Activated CD4-positive, alpha-beta T cell treated with anti-CD3 and anti-CD28 coated beads, Interleukin-2, amount 50 U/mL, for 16 hours (primary cell): Measurements from ENCODE around the gene ZDHHC8.

Source experiments
- DNase-seq: peaks from one replicate; pipeline ENCODE4 v3.0.0-alpha.2; 2020

ZDHHC8 gene

DNA sequence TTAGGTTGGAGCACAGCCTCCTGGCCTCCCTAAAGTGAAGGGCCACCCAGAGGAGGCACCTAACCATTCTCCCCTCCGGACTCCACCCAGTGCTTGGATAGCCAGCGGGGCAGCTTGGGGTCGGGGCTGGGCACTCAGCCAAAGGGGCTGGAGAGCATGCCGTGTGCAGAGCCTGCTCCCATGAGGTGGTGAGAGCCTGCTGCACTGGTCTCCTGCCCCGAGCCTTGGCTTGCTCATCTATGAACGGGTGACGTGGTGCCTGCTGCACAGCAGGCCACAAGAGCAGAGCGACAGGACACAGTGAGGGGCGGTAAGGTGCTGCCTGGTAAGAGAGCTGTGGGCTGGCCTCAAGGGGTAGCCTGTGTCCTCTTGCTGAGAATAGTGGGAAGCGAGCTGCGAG lies 33.3 kb downstream of the ZDHHC8 start:
- DNase-seq: no peak

DNA sequence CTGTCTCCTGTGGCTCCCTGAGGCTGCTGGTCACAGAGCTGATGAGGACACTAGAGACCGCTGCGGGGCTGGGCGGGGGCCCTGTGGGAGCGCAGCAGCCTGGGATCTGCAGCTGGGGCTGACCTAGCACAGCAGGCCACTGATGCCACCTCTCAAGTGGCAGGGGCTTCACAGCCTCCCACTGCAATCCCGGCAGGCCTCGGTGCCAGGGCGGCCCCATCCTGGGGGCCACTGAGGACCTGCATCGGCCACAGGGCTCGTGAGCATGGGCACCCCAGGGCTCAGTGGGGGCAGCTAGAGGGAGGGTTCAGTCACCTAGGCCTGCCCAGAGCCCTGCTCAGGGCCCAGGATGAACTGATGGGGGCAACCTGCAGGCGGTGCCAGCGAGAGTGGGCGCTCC lies 33.8 kb downstream of the ZDHHC8 start:
- DNase-seq: no peak

DNA sequence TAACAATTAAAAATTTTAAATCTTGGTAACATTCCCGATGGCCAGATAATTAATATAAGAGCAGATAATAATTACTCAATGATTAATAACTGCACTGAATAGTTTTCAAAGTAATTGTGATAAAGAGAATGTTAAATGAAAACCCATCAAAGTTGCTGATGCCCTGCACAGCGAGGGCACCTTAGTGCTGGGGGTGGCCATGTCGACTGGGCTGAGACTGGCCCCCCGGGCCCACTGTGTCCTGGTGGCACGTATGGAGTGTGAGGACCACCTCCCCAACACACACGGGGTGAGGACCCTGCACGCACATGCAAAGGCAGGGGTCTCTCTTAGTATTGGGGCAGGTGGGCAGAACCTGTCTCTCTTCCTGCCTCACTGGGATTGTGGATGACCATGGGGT lies 34.3 kb downstream of the ZDHHC8 start:
- no peak for DNase-seq

DNA sequence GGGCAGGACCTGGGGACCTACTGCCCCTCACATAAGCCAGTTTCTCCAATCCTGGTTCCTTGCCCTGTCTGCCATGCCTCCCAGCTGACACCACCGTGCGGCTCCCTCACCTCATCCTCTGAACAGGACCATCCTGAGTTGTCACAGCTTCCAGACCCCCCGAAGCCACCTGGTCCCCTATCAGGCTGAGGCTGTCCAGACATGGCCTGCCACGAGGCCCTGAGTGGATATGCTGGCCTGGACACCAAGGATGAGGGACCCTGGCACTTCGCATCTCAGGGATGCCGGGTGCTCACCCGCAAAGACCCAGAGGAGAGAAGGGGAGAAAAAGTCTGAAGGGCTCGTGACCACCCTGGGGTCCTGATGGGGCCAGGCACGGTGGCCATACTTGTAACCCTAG lies 35.1 kb downstream of the ZDHHC8 start:
- DNase-seq: no peak

DNA sequence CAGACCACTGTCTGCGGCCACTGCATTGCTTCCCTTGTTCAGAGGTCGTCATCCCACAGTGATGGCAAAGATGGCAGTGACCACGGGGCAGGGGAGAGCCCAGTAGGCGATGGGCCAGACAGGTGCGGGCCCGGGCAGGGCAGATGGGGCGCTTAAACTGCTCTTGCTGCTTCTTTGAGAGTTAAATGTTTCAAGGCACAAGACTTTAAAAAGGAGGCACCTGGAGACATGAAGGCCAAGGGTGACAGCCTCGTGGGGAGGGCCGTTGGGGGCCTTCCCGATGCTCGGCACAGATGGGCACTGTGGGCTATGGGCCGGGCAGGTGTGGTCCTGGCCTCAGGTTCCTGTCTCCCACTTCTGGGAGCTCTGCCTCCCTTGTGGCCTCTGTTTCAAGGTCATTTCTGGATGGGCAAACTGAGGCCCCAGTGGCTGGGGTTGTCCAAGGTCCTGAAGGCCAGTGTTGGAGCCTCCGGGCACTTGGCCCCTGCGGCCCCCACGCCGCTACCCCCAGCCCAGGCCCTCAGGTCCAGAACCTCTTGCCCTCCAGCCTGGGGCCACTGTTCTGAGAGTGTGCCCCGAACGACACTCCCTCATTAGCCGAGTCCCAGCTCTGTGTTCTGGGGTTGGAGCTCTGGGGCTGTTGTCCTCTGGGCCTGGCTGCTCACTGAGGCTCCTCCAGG lies 36.2 kb downstream of the ZDHHC8 start:
- DNase-seq: no peak

DNA sequence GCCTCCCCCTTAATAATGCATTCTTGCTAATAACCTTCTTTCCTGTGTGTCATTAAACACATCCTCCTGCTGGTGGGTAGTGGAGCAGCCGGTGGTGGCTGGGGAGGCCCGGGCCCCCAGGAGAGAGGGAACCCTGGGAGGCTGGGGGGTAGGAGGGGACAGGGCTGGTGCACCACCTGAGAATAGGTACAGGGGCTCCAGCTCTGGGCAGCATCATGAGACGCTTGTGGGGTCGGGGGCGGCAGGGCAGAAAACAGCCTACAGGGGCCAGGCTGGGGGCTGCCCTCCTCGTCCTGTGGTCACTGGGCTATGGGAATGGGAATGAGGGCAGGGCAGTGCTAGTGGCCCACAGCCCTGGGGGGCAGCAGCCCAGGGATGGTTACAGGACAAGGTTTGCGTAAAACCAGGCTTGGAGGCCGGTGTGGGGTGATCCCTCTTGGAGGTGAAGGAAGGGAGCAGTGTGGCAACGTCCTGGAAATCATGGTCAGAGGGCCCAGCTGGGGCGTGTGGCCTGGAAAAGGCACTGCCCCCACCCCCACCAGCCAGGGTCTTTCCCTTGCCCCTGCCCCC lies 37.7 kb downstream of the ZDHHC8 start:
- no peak for DNase-seq

DNA sequence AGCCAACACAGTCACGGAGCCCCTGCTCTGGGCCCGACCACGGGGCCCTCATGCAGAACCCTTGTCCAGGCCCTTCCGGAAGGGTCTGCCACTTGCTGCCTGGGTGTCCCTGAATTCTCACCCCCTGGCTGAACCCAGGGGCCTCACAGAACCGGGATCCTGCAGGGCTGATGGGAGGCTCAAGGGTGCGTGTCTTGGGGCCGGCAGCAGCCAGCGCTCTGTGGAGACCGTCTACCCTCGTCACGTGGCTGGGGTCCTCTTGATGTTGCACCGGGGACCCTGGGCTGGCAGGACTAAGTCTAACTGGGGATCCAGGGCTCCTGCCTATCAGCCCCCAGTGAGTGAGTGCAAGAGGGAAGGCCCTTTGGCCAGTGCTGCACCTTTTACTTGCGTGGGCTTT lies 38.6 kb downstream of the ZDHHC8 start:
- DNase-seq: no peak

DNA sequence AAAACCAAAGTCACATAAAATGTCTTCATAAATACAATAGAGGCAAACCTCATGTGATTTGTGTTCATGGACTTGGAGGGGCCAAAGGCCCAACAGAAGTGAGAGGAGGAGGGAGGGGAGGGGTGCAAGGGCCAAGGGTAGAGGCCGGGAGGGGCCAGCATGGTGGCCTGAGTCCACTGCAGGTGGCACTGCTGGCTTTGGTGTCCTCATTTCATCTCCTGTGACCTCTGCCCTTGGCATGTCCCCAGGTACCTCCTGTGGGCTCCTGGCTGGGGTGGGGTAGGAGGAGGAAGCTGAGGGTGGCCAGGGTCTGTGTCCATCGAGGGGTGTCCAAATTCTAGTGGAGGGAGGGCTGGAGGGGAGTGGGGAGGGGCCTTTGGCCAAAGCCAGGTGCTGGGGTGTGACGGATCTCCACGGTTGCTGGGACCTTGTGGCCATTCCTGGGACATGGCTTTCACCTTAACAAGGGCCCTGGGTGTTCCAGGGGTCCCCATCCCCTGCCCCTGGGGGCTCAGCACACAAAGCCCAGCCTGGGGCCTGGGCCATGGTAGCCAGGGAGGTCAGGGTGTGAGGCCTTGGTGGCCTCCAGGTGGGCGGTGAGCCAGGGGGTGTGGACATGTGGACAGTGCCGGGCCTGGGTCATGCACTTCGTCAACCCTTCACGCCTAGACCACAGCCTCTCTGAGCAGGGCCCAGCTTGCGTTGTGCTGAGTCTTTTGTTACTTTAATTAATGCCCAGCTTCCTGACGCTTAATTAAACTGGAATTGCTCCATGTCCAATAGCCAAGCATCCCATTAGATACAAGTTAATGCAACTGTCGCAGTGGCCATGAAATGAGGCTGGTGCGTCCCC lies 39.9 kb downstream of the ZDHHC8 start:
- no peak for DNase-seq

DNA sequence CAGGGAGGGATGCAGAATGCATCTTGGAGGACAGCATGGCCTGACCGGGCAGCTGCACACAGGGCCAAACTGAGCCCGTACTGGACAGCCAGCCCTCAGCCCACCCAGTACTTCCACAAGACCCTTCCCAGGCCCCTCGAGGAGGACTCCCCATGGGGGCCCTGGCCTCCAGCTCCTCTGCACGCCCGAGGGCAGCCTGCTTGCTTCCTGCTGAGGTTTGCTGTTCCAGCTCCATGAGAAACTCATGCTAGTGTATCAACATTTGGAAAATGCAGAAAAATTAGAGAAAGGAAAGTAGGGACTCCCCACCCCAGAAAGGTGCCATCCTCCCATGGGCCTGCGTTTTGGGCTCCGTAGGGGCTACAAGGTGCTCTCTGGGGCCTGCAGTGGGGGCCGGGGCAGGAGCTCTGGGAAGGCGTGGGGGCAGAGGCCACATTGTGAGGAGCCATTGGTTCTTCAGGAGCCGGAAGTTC lies 40.6 kb downstream of the ZDHHC8 start:
- no peak for DNase-seq

DNA sequence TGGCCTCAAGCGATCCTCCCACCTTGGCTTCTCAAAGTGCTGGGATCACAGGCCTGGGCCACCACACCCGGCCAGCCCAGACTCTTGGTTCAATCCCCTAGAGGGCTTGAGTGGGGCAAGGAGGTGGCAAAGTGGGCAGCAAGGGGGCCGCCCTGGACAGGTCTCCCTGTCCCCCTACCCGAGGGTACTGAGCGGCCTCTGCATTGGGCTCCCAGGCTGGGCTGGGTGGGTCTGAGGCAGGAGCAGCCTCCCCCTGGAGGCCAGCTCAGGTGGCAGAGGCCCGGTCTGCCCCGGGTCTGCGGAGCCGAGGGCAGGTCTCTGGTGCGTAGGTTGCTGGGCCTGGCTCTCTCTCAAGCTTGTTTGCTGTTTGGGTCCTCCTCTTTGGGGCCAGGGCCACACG lies 41.6 kb downstream of the ZDHHC8 start:
- no peak for DNase-seq

DNA sequence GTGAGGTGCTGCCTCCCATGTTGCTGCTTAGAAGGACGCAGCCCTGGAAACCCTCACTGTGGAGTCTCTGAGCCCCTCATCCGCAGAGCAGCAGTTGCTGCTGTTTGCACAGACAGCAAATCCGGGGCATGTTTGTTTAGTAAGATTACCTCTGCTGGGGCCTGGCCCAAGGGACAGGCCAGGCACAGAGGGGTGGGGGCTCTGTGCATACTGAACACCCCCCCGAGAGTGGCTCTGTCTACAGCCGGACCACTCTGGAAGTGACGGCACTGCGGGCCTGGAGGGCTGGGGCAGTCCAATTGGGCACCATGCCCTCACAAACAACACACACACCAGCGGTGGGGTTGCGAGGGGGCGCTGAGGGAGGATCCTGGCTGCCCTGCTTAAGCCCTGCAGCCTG lies 42.2 kb downstream of the ZDHHC8 start:
- no peak for DNase-seq

DNA sequence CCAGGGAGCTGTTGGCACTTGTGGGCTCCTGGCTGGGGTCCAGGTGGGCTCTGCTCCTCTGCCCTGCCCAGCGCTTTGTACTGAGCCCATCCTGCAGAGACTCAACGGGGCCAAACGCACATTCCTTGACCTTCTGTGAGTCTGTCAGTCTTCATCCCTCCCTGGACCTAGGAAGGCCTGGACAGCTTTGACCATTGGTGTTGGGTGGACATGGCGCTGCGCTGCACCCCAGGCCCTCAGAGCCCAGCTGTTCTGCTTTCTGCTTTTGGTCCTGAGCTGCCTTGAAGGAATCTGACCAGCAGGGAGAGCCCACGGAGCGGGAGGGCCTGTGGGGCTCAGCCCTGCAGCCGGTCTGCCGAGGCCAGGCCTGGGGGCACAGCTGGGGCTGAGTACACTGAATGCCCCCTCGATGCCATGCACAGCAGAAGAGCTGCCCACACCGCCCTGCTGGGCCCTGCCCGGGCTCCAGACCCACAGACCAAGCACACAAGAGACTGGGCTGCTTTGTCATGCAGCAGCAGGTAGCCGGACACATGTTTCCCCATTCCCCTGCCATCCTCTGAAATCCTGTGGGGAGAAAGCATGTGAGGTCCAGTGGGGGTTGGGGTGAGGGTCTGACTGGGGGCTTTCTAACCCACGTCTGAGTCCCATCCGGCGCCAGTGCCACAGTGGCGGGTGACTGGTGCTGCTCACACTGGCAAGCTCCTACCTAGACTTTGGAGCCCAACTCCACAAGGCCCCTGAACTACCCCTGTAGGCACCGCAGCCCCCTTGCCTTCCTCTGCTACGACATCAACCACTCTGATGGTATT lies 43.4 kb downstream of the ZDHHC8 start:
- DNase-seq: no peak

DNA sequence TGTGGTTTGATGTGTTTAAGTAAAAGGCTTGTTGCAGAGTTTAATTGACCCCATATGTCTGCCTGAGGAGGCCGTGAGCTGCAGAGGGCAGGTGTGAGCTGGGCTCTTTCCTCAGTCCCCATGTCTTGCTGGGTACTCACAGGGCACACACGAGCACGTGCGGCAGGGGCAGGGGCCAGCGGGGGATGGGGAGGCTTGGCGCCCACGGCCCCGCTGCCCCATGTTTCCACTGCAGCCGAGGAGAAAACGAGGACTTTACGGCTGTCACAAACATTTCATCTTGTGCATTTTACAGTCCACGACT lies 43.9 kb downstream of the ZDHHC8 start:
- no peak for DNase-seq

DNA sequence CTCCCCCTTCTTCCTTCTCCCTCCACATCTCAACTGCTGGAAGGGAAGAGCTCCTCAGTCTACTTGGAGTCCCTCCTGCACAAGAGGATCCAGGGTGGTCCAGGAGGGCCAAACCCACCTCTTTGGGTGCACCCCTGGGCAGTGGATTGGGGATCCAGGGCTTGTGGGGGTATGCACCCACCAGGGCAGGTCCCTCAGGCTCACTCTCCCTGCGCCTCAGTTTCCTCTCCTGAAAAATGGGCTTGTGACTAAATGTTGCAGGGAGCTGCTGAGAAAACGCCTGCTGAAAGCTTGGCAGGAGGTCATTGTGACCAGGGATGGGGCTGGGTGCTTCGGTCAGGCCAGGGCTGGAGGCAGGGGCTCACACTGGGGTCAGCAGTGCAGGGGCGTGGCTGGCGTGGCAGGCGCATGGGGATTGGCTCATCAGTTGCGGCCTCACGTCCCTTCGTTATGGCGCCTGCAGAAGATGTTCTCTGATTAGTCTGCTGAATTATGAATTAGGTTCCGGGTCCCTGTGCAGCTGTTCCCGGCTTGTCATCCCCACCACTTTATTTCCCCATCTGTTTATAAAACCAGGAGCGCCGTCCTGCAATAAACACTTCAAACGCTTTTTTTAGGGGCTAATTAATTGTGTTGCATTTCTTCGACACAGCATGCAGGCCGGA lies 44.9 kb downstream of the ZDHHC8 start:
- DNase-seq: no peak

DNA sequence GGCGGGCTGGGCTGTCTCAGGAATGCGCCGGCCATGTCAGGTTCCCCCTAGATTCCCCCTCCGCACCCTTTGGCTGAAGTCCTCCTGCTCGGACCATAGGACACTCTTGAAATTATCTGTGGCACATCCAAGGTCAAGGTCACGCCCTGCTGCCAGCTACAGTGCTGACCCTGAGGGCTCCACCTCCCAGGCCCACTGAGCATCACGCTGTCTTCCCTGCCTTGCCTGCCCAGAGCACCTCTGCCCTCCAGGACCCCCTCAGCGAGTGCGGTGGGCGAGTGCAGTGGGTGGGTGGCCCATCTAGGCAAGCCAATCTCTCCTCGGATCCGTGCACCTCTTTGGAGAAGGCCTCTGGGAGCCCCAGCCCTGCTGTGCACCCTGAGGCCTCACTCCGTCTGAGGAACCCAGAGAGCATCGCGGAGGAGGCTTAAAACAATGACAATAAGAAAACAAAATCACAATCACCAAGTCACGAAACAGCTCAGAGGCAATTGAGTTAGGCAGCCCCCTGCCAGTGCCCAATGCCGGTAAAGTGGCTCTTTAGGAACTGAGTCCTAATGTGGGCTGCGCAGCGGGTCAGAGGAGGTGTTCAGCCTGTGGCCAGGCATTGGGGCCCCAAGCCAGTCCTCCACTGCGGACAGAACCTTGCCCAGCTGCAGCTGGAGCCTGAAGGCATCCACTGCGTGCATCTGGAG lies 45.8 kb downstream of the ZDHHC8 start:
- no peak for DNase-seq

DNA sequence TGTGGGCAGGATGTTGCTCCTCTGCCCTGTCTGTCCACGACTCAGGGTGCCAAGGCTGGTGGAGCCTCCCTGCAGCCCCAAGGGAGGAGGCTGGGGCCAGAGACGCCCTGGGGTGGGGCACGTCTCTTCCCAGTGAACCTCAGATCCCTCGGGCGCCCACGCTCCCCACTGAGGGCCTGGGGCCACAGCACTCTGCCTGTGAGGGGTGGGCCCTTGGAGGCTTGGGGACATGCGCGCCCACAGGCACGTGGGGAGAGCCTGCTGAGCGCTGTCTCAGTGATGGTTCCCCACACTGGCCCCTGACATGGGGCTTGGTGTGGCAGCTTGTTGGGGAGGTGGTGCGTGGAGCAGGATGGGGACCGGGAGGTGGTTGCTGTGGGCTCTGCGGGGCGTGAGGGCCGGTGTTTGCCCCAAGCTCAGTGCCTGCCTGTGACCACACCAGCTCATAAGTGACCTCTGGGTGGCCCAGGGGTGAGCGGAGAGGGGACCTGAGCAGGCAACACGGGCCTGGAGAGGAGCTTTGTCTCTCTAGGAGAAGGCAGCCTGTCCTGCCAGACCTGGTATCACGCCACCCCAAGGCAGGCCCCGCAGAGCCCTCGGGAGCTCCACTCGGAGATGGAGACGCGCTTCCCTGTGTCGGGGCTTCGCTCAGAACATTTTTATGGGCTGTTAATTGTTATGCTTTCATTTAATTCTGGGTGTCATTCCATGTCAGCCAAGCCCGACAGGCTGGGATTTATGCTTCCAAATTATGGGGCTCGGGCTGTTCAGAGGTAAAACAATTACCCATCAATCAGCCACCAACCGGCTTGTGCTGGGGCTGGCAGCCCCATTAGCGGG lies 46.7 kb downstream of the ZDHHC8 start:
- no peak for DNase-seq

DNA sequence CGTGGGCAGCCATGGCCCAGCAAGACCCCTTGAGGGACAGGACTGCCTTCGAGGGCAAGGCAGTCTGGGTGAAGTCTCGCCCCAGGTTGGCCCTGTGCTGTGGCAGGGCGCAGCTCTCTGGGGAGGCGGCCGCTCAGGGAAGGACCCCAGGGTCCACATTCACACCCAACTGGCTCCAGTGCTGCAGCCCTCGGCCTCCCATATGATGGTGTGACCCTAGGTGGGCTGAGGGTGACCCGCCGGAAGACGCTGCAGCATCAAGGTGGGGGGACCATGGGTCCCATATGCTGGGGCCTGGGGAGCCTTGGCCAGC lies 47.3 kb downstream of the ZDHHC8 start:
- DNase-seq: no peak

DNA sequence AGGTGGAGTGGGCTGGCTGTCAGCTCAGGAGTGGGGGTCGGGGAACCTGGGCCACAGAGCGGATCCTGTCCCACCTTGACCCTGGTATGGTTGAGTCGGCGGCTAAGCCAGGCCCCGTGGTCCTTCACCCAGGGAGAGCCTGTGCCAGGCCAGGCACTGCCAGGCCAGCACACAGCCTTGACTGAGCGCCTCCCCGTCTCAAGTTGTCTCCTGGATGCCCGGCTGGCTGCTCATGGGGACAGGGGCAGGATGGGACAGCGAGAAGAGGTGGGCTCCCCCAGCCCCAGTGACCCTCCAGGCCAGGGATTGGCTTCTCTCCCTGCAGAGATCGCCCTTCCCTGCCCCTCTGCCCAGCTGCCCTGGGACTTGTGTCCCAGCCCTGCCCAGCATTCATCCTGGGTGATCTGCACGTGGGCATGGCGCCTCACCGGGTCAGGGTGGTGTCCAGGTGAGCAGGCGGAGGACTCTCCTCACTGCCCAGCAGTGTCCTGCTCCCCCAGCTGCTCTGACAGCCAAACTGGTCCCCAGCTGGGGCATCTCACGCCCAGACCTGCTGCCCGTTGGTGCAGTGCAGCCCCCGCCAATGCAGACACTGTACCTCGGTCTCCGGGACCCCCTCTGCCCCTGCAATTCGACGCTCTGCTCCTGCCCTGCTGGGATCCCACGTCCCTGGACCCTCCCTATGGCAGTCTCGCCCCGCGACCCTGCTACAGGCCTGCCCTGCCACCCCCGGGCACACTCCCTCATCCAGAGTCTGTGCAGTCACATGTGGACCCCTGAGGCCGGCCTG lies 48.0 kb downstream of the ZDHHC8 start:
- no peak for DNase-seq

DNA sequence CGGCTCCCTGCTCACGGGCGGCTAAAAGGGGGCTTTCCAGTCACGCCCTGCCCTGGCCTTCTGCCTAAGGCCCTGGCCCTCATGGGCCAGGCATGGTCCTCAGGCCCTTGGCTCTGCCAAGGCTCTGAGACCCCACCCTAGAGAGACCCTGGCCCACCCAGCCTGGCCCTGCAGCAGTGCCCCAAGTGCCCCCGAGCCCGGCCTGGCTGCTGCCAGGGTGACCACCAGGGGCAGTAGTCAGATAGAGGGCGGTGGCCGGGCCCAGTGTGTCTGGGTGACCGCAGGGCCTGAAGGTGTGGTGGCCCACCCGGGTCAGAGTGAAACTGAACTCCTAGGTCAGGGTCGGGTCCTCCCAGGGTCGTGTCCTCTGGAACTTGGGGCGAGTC lies 48.6 kb downstream of the ZDHHC8 start:
- no peak for DNase-seq

DNA sequence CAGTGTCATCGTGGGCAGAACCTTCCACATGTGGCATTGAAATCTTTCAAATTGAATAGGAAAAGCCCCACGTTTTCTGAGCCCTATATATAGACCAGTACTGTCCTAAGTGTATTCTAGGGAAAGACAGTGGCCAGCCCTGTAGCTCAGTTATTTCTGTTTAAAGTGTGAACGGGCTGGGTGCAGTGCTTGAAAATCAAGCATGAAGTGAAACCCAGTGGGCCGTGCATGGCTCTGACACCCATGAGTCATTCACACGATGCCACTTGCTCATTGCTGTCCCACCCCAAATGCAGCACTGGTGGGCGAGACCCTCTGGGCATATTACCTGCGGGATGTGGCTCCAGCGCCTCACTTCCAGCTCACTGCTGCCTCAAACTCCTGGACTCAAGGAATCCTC lies 49.0 kb downstream of the ZDHHC8 start:
- DNase-seq: no peak
